Stimulated activated CD4-positive, alpha-beta T cell treated with anti-CD3 and anti-CD28 coated beads, Interleukin-4, amount 100 ng/mL, for 48 hours (primary cell): ENCODE measurements around the gene HDAC7.
"Not testable (repeated sequence)": the region's sequence is repeated elsewhere in the genome, so short reads cannot be mapped to it uniquely, and the experiment has no call there.

Experiments
- DNase-seq, 2 donors: peaks; one replicate each; pipeline ENCODE4 v3.0.0-alpha.2; 2020; ENCODE audit warnings: low read depth in 2 of 2

The HDAC7 gene

DNA sequence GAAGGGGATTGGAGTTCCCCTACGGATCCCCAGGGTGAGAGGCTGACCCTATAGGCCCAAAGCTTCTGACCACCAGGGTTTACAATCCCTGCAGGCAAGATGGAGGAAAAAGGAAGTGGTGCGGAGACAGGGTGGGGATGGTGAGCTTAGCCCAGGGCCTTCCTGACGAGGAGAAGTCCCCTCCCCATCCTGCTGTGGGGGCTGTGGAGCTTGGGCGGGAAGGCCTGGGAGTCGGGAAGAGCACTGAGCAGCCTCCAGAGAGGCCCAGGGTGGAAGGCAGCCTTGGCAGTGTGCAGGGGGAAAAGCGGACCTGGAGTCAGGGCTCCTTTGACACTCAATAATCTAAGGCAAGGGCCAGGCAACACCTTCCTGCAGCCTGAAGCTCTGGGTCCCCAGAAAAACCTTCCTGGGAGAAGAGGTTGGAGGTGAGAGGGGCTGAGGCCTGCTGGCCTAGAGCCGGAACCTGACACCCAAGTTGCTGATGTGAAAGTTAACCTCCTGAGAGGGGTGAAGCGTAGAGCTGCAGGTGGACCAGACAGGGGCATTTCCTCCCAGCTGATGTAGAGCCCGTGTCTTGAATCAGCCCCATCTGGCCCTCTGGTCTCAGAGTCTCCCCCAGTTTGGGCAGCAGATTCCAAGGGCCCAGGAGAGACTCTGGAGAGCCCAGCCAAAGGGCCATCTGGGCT, 6.0 kb downstream of the HDAC7 start:
- no peak for DNase-seq

DNA sequence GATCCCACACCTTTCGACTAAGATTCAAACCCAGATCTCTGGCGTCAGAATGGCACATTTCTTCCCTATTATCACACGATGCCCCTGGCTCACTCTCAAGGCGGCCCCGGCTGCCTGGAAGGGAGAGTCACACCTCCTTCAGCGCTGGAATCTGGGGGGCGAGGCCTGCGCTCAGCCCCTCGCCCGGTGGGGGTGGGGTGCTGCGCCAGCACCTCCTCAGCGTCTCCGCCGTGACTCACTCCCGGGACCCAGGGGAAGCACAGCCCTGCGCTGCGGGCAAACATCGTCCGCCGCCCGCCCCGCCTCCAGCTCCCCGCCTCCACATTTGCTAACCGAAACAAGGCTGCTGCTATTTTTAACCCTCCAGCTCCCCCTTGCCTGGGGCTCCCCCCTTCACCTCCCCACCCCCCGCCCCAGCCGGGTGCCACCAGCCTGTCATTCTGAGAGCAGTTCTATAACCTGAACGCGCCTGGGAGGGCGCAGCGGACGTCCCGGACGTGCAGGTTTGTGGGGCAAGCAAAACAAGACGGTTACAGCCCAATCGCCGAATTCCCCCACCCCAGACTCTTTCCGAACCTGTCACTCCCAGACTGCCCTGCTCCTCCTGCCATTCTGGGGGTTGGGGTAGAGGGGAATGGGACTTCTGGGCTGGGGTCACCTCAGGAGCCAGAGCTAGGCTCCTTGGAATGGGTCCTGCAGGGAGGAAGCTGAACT, 6.7 kb downstream of the HDAC7 start:
- DNase-seq = peak; percentile 85 to 94

DNA sequence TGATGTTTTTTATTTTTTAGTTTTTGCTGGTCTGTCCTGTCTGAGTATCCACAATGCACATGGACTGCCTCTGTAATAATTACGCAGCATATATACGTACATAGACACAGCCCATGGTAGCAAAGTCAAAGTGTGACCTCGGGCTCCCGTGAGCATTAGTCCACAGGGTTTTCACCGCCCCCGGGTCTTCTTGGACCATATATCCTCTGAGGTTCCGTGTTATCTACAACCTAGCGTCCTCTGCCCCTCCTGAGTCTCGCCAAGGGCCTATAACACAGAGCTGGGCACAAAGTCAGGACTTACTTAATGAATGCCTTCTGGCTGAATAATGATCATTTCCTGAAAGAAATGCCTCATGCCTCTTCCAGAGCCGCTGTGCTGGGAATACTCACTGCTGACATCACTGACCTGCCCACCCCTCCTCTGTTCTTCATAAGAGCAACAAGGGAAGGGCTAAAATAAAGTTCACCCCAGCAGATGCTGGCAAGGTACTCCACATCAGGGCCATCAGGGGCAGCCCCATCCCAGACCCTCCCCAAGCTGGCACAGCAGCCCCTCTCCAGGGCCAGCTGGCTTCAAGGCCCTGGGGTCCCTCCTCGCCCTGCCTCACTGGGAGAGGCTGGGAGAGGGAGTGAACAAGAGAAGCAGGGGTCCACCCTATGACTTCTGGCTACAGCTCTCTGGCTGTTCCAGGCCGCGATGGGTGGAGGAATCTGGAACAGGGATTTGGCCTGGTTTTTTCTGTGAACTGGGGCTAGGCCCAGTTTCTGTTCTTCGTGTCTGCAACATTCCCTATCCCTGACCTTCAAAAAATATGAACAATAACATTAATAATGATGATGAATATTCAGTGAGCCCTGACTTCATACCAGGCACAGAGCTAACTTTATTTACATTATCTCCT, 7.9 kb downstream of the HDAC7 start:
- DNase-seq = no peak

DNA sequence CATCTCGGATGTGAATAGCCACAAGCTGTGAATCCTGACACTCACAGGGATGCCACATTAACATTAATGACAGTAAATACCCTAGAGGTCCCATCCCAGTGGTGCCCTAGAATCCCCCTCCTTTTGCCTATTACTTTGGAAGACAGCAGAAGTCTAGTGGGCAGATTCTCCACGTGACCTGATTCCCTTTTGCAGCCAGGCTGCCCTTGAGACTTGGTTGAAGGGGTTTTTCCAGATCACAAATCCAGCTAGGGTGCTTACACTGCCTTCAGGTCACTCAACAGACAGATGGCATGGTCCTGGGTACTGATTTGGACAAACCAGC, 8.7 kb downstream of the HDAC7 start:
- DNase-seq = no peak

DNA sequence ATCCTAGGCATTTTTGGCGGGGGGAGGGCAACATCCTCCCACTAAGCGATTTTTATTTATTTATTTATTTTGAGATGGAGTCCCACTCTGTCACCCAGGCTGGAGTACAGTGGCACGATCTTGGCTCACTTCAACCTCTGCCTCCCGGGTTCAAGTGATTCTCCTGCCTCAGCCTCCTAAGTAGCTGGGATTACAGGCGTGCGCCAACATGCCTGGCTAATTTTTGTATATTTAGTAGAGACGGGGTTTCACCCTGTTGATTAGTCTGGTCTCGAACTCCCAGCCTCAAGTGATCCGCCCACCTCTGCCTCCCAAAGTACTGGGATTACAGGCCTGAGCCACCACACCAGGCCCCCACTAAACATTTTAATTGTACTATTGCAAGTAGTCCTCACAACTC, 10.2 kb downstream of the HDAC7 start:
- not testable (repeated sequence) for DNase-seq

DNA sequence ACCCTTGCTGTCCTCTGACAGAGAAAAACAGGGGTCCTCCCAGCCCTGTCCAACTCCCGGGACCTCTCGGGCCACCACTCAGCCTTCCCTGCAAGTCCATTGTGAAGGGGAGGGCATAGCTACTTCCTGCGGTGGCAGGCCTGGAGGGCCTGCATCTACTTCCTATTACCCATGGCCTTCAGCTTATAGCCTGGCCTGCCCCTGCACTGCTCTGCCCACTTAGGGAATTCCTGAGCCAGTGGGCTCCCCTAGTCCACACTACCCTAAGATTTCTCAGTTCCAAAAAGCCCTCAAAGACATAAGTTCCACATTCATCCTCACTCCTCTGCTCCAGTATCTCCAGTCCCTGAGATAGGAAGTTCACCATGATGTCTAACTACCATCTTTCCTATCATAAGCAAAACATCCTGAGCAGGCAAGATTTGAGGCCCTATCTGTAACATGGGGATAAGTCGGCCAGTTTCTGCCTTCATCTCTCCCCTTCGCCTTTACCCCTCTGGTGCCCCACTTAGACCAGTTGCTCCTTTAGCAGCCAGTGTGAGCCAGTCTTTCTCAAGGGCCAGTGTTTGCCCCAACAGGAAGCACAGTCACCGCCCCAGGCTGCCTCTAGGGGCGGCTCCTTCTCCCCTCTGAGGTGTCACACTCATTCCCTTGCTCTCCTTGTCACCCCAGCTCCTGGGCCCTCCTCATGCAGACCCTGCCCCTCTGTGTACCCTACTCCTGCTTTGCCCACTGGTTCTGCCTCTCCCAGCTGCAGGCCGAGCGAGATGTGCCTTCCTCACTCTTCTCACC, 10.9 kb downstream of the HDAC7 start:
- DNase-seq = no peak

DNA sequence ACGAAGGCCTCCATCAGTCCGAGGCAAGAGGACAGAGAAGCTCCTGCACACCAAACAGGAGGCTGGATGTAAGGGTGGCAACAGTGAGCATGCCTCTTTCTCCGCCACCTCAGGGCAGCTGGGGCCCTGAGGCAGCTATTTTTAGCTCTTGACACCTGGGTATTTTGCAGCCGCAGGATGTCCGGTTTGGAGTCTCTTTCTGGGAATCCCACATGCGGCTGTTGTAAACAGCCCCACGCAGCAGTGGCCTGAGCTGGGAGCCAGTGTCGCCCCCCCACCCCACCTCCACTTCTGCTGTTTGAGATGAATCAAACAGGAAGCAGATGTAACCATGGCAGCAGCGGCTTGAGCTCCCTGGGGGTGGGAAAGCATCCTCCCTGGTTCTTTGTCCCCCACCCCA, 11.7 kb downstream of the HDAC7 start:
- DNase-seq = peak; percentile 52 to 73

DNA sequence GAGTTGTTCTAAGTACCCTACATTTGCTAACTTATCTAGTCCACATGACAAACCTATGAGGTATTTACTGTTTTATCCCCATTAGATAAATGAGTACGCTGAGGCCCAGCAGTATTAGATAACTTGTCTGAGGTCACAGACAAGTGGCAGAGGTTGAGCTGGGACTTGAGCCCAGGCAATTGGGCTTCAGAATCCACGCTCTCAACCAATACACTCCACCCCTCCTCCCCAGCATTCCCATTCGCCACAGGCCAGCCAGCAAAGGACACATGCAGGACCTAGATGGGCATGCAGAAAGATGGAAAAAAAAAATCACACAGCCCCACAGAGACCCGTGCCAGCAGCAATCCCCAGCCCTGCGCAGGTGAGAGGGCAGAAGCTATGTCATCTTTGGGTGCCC, 12.4 kb downstream of the HDAC7 start:
- no peak for DNase-seq

DNA sequence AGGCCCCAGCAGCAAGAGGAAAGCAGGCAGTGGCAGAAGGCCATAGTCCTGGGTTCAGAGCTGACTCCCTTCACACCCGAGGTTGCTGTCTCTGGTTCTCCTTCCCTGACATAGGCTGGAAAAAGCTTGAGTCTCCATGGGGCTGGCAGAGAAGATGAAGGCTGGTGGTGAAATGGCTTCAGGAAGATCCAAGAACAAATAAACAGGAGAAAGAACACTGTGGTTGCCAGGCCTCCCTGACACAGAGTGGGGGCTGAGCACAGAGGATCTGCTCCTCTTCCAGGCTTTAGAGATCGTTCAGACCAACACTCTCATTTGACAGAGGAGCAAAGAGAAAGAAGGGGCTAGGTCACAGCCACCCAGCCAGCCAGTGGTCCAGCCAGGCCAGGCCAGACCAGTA, 14.3 kb downstream of the HDAC7 start:
- no peak for DNase-seq

DNA sequence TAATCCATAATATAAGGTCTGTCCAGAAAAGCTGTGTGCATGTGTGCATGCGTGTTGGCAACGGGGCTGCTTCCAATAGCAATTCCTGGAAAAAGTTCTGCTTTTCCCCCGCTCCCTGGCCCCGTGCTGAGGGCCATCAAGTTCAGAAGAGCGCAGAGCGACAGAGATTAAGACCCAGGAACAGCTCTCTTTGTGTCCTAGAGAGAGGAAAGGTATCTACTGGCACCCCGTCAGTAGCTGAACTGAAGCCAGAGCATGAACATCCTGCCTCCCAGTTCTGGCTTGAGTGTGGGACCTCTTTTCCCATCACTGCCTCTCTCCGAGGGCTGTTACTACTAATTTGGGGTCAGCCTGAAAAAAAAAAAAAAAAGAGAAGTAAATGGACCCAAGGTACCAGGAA, 15.5 kb downstream of the HDAC7 start:
- DNase-seq = no peak

DNA sequence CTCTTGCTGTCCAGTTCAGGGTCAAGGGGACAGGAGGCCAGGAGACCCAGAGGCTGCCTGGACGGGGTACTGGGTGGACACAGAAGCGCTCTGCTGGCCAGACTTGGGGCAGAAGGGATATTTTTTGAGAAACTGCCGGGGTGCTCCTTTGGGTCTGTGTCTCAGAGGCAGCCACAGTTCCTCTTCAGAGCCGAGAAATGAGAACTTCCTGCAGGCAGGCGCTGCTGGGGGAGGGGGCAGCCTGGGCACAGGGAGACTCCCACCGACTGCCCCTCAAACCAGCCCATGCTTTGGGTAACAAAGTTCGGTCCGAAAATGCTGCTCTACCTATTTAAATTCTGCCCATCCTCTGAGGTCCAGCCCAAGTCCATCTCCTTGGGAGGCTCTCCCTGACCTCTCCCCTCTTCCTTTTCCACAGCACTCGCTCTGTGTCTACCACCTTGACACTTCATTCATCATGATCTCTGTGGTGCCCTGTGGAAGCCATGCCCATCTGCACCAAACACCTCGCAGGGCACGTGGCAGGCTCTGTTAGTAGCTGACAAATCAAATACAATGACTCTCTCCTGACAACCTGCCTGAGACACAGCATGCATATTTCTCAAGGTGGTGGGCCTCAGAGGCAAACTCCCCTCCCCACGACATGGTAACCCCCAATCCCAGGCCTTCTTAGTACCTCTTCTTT, 16.4 kb downstream of the HDAC7 start:
- no peak for DNase-seq

DNA sequence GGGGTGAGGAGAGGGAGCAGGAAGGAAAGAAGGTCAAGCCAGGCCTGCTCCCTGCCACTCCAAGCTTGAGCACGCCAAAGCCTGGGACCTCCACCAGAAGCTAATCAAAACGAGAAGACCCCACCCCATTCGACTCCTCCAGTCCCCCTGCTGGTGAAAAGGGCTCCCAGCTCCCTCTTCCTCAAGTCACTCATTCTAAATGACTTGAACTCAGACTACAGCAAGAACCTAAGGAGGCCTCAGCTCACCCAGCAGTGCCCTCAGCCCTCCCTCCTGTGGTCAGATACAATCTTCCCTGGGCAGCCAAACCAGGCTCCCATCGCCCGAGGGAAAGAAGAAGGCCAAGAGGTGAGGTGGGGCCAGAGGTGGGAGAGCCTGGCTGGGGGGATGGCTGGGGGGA, 17.4 kb downstream of the HDAC7 start:
- DNase-seq = no peak

DNA sequence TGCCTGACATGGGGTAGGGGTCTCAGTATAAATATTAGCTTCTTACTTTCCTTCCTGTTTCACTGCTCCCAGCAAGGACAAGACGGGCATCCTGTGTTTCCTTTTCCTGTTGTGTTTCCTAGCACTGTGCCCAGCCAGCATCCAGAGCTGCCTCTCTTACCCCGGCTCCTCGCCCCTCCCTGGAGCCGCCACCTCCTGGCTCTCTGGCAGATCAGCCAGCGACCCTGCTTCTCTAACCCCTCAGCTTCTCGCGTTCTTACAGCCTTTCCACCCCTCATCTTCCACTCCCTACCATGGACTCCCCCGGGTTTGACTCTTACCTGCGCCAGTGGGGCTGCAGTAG, 17.8 kb downstream of the HDAC7 start:
- DNase-seq = no peak

DNA sequence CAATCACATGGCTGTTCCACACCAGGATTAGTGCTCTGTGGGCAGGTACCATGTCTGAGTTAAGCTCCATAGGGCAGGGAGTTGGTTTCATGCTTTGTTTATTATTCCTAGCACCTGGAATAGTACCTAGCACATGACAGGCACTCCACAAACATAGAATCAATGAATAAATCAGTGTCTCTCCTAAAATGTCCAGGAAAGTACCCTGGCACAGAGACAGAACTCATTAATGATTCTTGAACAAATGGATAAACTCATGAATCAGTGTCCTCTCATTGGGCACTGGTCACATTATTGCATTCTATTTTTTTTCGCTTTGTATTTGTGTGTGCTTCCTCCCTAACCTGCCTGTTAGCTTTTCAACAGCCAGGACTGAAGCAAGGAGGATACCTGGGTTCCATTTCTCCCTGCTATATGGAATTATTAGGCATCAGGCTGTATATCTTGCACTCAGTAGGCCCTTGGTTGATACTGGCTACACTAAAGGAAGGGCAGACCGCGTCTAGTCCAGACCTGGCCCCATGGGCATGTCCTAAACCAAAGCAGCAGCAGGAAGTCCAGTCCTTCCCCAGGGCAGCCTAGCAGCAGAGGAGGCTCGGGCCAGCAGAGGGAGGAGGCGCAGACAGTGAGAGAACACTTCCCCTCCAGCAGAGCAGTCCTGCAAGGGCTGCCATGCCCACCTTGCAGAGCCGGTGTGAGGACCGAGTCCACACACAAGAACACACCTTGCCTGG, 18.4 kb downstream of the HDAC7 start:
- DNase-seq = no peak

DNA sequence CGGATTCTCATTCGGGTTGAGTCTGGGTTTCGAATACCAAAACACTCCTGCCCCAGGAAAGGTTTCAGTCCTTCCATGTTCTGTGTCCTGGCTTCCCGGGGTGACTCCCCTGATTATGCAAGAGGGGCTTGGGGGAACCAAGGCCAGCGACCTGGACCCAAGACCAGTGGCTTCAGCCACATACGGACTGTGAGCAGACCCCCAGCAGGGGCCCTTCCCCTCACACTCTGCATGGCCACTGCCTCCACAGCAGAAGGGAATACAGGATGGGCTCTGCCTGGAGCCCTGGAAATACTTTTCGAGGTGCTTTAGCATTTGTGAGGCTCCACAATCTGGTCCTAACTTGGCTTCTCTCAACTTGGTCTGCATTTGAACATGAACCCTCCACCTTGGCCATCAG, 19.1 kb downstream of the HDAC7 start:
- DNase-seq = no peak

DNA sequence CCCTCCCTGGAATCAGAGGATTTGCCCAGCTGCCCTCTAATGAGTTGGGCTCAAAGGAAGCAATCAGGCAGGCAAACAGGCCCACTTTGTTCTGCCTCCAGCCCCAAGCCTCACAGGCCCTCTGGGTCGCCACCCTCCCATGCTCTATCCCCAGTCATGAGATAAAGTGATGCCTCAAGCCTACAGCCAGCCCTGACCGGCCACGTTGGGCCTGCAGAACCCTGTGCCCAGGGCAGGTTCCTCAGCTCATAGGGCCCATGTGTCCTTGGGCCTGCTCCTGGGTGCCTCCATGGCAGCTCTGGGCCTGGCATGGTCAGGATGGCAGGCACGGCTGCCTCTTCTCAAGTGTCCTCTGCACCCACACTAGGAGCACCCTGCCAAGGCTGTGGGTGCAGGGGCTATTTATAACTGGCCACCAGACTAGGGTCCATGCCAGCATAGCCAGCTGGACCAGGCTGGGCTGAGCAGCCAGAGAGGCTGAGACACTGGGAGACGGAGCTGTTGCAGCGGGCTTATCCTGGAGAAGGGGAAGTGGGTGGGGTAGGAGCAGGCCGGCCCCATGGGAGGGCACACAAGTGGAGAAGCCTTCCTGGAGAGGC, 20.2 kb downstream of the HDAC7 start:
- no peak for DNase-seq

DNA sequence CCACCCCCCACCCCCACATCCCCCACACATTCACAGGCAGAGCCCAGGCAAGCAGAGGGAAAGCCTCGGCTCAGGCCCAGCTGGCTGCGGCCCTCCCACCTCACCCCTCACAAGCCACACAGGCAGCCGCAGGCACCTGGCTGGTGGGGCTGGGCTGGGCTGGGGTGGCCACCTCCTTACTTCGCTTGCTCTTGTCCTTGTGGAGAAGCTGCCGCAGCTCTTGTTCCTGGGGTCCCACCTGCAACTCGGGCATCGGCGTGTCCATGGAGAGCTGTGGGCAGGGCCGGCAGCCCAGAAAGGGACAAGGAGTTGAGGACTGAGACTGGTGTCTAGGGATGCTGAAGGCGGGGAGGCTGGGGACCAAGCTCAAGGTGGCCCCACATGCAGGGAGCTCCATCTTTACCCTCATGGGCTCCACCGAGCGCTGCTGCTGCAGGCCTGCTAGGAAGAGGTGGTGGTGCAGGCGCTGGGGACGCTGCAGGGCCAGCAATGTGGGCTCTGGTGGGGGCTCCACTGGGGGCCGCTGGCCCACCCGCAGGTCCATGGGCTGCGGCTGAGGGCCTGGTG, 21.2 kb downstream of the HDAC7 start:
- no peak for DNase-seq

DNA sequence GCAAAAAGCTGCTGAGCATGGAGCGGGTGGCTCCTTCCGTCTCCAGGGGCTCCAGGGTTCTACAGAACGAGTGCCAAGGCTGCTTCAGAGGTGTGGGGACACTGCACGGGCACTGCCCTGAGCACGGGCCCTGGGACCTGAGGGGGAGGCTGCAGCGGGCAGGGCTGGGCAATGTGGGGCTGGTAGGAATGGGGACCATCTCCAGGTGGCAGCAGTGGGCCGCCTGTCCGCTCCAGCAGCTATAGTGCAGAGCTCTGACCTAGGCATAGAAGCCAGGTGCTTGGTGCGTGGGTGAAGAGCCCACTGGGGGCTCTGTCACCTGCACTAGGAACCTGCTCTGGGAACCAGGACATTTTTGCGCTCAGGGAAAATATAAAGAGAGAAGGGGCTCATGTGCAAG, 22.3 kb downstream of the HDAC7 start:
- DNase-seq = no peak

DNA sequence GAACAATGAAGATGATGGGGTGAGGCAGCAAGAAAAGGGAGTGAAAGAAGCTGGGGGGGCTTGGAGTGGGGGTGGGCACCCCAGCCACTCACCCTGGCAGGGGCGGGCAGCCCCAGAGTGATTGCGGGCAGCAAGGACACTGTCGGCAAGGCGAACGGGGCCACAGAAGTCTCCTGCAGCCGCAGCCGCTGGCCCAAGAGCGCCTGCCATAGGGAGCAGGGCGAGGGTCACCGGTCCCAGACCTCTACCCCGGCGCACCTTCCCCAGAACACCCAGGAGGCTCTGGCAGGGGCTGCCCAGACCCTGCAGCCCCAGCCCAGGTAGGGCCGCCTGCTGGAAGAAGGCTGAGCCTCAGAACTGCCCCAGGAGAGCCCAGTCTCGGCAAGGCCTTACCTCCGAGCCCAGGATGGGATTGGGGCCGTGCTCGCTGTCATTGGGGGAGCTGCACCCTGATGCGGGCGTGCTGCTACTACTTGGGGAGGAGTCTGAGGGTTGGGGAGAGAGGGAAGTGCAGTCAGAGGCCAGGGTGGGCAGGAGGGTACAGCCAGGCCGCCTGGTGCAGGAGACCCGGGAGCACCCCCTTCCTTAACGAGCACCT, 23.8 kb downstream of the HDAC7 start:
- no peak for DNase-seq
